ENCODE results near the gene DPYSL3.

The DPYSL3 gene

GRCh38 chr5:147512659-147513379, 3.0 kb upstream of the DPYSL3 start:
- TF ChIP-seq CTCF (IDR thresholded peaks at IDR 0.05; ENCODE audit: low read depth, low read length) = no peak
- no peak for DNase-seq (ENCODE audit: extremely low read depth, low read depth)

GRCh38 chr5:147510885-147511284, 1.0 kb upstream of the DPYSL3 start:
- TF ChIP-seq CTCF (IDR thresholded peaks at IDR 0.05; ENCODE audit: low read depth, low read length) = no peak

GRCh38 chr5:147509041-147509709, 693 bp downstream of the DPYSL3 start:
- DNase-seq (ENCODE audit: extremely low read depth, low read depth) = no peak
- no peak for TF ChIP-seq CTCF (IDR thresholded peaks at IDR 0.05; ENCODE audit: low read depth, low read length)

More at GRCh38 chr5:147510885-147511284, 1.0 kb upstream of the DPYSL3 start:
- DNase-seq (ENCODE audit: extremely low read depth, low read depth) = no peak

GRCh38 chr5:147508711-147509040, 1.2 kb downstream of the DPYSL3 start:
- TF ChIP-seq CTCF (IDR thresholded peaks at IDR 0.05; ENCODE audit: low read depth, low read length) = no peak
- DNase-seq (ENCODE audit: extremely low read depth, low read depth) = no peak

- DNase-seq (ENCODE audit: extremely low read depth, low read depth) = no peak
- TF ChIP-seq CTCF (IDR thresholded peaks at IDR 0.05; ENCODE audit: low read depth, low read length) = no peak
Measured at GRCh38 chr5:147507480-147508126, 2.3 kb downstream of the DPYSL3 start.

- TF ChIP-seq CTCF (IDR thresholded peaks at IDR 0.05; ENCODE audit: low read depth, low read length) = no peak
- no peak for DNase-seq (ENCODE audit: extremely low read depth, low read depth)
Measured at GRCh38 chr5:147504535-147504934, 5.3 kb downstream of the DPYSL3 start.

GRCh38 chr5:147504011-147504410, 5.9 kb downstream of the DPYSL3 start:
- no peak for TF ChIP-seq CTCF (IDR thresholded peaks at IDR 0.05; ENCODE audit: low read depth, low read length)
- DNase-seq (ENCODE audit: extremely low read depth, low read depth) = no peak

Data from AG09319 (cell line).